Spleen (tissue), 11 donors: Measurements from ENCODE around the gene PCDHA7. TPM values are rescaled to one million over a fixed set of nuclear protein-coding genes. Genes with fewer than 3 reads are reported as not detected.
"Not testable (repeated sequence)": the region's sequence is repeated elsewhere in the genome, so short reads cannot be mapped to it uniquely, and the experiment has no call there.

Experiments used
- DNase-seq: peaks from one replicate; pipeline ENCODE4 v3.0.0-alpha.2; 2020
- H3K27ac ChIP-seq, 8 donors: fragments of 200-600 bp; sonication (generic) in 7 of 8; 1 replicate in 4 of 8; 2 replicates in 4 of 8; pipeline versions ENCODE4 v1.5.0 to v1.8.0; 2016 to 2021; ENCODE audit warnings: inconsistent platforms in 4 of 8, mild to moderate bottlenecking in 4 of 8, moderate library complexity in 1 of 8
- H3K27me3 ChIP-seq, 7 donors: fragments of 200-600 bp; sonication (generic) in 6 of 7; replicated peaks in 1 of 7; 1 replicate in 4 of 7; 2 replicates in 3 of 7; pipeline versions ENCODE4 v1.5.0 to v1.8.0; 2016 to 2021; ENCODE audit warnings: inconsistent platforms in 3 of 7, mild to moderate bottlenecking in 1 of 7
- H3K36me3 ChIP-seq, 6 donors: fragments of 200-600 bp; sonication (generic) in 5 of 6; 1 replicate in 4 of 6; 2 replicates in 2 of 6; pipeline versions ENCODE4 v1.5.0 to v1.8.0; 2016 to 2021; ENCODE audit warnings: inconsistent platforms in 2 of 6
- H3K4me1 ChIP-seq, 6 donors: fragments of 200-600 bp; sonication (generic) in 5 of 6; 1 replicate in 3 of 6; 2 replicates in 3 of 6; pipeline versions ENCODE4 v1.5.0 to v1.8.0; 2016 to 2021; ENCODE audit warnings: inconsistent platforms in 3 of 6
- H3K4me3 ChIP-seq, 8 donors: fragments of 200-600 bp; sonication (generic) in 7 of 8; 1 replicate in 4 of 8; 2 replicates in 4 of 8; pipeline versions ENCODE4 v1.5.0 to v1.8.0; 2016 to 2021; ENCODE audit warnings: inconsistent platforms in 4 of 8, mild to moderate bottlenecking in 4 of 8, moderate library complexity in 2 of 8
- H3K9me3 ChIP-seq, 8 donors: fragments of 200-600 bp; sonication (generic) in 7 of 8; 1 replicate in 4 of 8; 2 replicates in 4 of 8; pipeline versions ENCODE4 v1.5.0 to v1.8.0; 2016 to 2021; ENCODE audit warnings: inconsistent platforms in 4 of 8
- POLR2A ChIP-seq, 3 donors: fragments of 450-650 bp; IDR thresholded peaks; one replicate each; pipeline ENCODE4 v1.5.1; 2017; ENCODE audit warnings: antibody characterized with exemption in 3 of 3, mild to moderate bottlenecking in 1 of 3
- POLR2AphosphoS5 ChIP-seq, 3 donors: sonication (generic); formaldehyde crosslinking; IDR thresholded peaks; one replicate each; pipeline ENCODE4 v1.5.1; 2017; ENCODE audit warnings: antibody characterized with exemption in 3 of 3
- WGBS, 5 donors: extraction: QIAGEN DNeasy Blood & Tissue Kit in 3 of 5; methylation state at CpG; one replicate each; pipeline versions ENCODE4 v1.1.5 to v1.1.7; 2013 to 2018; 5-methylcytosine and 5-hydroxymethylcytosine counted together
- intact Hi-C: fragments of 100-400 bp; cut with DNase I; formaldehyde crosslinking; loops from one replicate; pipeline ENCODE4 v1.15.0; 2023; ENCODE audit warnings: low total_unique reads
- polyA plus RNA-seq, 3 donors: library from polyadenylated mRNA; stranded (reverse); fragments of 200-250 nt; gene quantifications; one replicate each; pipeline ENCODE4 v1.2.1, GENCODE V29; 2013
- total RNA-seq, 7 donors: library from RNA; depleted of rRNA in 3 of 7; stranded (reverse); fragments of >200 nt in 3 of 7; fragmentation: NEBNext Ultra II Directional in 4 of 7; extraction: Animal tissue kit (Norgen Biotek cat#: 25700) in 4 of 7; gene quantifications; one replicate each; pipeline versions ENCODE4 v1.1.0 to v1.2.1, GENCODE V29; 2016 to 2021
- TF ChIP-seq, protein P1 (sequence below), 11 experiments: fragments of 200-600 bp in 7 of 11; fragments of 450-650 bp in 4 of 11; sonication (generic) in 4 of 11; IDR thresholded peaks in 8 of 11; conservative IDR thresholded peaks in 3 of 11; 1 replicate in 7 of 11; 2 replicates in 4 of 11; pipeline versions ENCODE4 v1.4.0 to v1.8.0; 2016 to 2021; ENCODE audit warnings: antibody characterized with exemption in 11 of 11, inconsistent platforms in 4 of 11, mild to moderate bottlenecking in 1 of 11
- donor health status: healthy with polysubstance abuse.
- donor health status: DM: no; HTN: no; CAD: no; lungs with moderate emphysema.
- donor health status: DM: no; HTN: no; CAD: no.
- donor health status: Bipolar disorder and iron deficiency.
- donor health status: healthy.
- donor health status: DM: no; HTN: no; CAD: no.
- donor health status: DM: yes; HTN: yes; CAD: no.

Gene PCDHA7
- total and polyA plus RNA-seq, 10 donors = 0.03 to 0.72 (median 0.40) TPM; not detected in 2

DNA sequence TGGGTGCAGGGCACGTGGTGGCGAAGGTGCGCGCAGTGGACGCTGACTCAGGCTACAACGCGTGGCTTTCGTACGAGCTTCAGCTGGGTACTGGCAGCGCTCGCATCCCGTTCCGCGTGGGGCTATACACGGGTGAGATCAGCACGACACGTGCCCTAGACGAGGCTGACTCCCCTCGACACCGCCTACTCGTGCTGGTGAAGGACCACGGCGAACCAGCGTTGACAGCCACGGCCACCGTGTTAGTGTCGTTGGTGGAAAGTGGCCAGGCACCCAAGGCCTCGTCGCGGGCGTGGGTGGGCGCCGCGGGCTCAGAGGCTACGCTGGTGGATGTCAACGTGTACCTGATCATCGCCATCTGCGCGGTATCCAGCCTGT, 37.4 kb upstream of the PCDHA7 start:
- 53 to 75% (median 60%) methylated on average over 34 to 39 of the region's 39 CpGs for WGBS, 5 donors
- Histone ChIP-seq H3K36me3 (no peaks in the 10 kb centered on the region), H3K4me3 (no peak overlapping the region), H3K9me3 (peaks cover 2 to 99% (median 84%) of the 10 kb centered on the region in 8 donors), H3K27me3 (peaks cover 0 to 71% (median 0%) of the 10 kb centered on the region in 7 donors), H3K4me1 (no peaks in the 10 kb centered on the region), H3K27ac (no peak overlapping the region)
- no peak for DNase-seq
- TF ChIP-seq POLR2A (IDR thresholded peaks at IDR 0.05) (no peak), POLR2AphosphoS5 (IDR thresholded peaks at IDR 0.05) (no peak)
- TF ChIP-seq, protein P1, sequence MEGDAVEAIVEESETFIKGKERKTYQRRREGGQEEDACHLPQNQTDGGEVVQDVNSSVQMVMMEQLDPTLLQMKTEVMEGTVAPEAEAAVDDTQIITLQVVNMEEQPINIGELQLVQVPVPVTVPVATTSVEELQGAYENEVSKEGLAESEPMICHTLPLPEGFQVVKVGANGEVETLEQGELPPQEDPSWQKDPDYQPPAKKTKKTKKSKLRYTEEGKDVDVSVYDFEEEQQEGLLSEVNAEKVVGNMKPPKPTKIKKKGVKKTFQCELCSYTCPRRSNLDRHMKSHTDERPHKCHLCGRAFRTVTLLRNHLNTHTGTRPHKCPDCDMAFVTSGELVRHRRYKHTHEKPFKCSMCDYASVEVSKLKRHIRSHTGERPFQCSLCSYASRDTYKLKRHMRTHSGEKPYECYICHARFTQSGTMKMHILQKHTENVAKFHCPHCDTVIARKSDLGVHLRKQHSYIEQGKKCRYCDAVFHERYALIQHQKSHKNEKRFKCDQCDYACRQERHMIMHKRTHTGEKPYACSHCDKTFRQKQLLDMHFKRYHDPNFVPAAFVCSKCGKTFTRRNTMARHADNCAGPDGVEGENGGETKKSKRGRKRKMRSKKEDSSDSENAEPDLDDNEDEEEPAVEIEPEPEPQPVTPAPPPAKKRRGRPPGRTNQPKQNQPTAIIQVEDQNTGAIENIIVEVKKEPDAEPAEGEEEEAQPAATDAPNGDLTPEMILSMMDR (IDR thresholded peaks at IDR 0.05 in 8 of 11, conservative IDR thresholded peaks at IDR 0.05 in 3 of 11) = no peak
- intact Hi-C loops = no loop called here

DNA sequence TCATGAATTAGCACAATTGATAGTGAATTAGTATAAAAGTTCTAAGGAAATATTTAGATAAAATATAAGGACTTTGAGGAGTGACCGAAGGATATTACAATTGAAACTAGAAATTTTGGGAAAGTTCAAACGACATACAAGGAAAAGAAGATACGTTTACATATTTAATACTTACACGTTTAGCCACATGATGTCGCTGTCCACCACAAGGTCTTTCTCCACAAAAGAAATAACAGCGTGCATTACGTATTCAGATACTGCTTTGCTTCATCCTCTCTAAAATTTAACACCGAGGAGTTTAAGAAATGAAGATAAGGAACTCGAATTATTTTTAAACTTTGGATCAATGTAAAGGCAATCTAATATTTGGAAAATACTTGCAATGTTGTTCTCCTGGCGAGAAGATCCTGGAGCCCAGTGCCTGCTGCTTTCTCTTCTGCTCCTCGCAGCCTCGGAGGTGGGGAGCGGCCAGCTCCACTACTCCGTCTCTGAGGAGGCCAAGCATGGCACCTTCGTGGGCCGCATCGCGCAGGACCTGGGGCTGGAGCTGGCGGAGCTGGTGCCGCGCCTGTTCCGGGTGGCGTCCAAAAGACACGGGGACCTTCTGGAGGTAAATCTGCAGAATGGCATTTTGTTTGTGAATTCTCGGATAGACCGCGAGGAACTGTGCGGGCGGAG, 33.1 kb upstream of the PCDHA7 start, which contains the start of gene PCDHA3:
Gene PCDHA3, plus strand, starts transcription at position 242 of the 678 bp plus-strand sequence.
- Histone ChIP-seq H3K27ac (no peak within 1 kb of the TSS), H3K4me1 (no peaks in the 10 kb centered on the region), H3K4me3 (peak within 1 kb of the TSS in 2 of 8 donors; percentile 32 to 44), H3K36me3 (no peaks in the 10 kb centered on the region), H3K9me3 (peaks cover 2 to 95% (median 64%) of the 10 kb centered on the region in 8 donors), H3K27me3 (peaks cover 0 to 58% (median 0%) of the 10 kb centered on the region in 7 donors)
- intact Hi-C loops = no loop called here
- 20 to 30% (median 25%) methylated on average over 27 to 29 of the region's 29 CpGs for WGBS, 5 donors
- DNase-seq = no peak
- no peak for TF ChIP-seq POLR2AphosphoS5 (IDR thresholded peaks at IDR 0.05)
- TF ChIP-seq, protein P1 (IDR thresholded peaks at IDR 0.05 in 8 of 11, conservative IDR thresholded peaks at IDR 0.05 in 3 of 11) = peak in 1 of 11 experiments; percentile 12

DNA sequence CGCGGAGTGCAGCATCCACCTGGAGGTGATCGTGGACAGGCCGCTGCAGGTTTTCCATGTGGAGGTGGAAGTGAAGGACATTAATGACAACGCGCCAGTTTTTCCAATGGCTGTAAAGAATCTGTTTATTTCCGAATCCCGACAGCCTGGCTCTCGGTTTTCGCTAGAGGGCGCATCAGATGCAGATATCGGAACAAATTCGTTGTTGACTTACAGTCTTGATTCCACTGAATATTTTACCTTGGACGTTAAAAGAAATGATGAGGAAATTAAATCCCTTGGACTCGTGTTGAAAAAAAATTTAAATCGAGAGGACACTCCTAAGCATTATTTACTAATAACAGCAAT, 32.6 kb upstream of the PCDHA7 start:
- TF ChIP-seq POLR2A (IDR thresholded peaks at IDR 0.05) (no peak), POLR2AphosphoS5 (IDR thresholded peaks at IDR 0.05) (no peak)
- TF ChIP-seq, protein P1 (IDR thresholded peaks at IDR 0.05 in 8 of 11, conservative IDR thresholded peaks at IDR 0.05 in 3 of 11) = peak in 2 of 11 experiments; percentile 10 to 12
- H3K4me1 ChIP-seq = no peaks in the 10 kb centered on the region
- no peak for DNase-seq
- peaks cover 0 to 58% (median 0%) of the 10 kb centered on the region in 7 donors for H3K27me3 ChIP-seq
- 17 to 31% (median 20%) methylated on average over 16 of the region's 16 CpGs for WGBS, 5 donors
- H3K4me3 ChIP-seq = peak overlapping the region in 2 of 8 donors; percentile 32 to 44
- intact Hi-C loops = no loop called here
- no peaks in the 10 kb centered on the region for H3K36me3 ChIP-seq
- peaks cover 2 to 95% (median 64%) of the 10 kb centered on the region in 8 donors for H3K9me3 ChIP-seq
- no peak overlapping the region for H3K27ac ChIP-seq

DNA sequence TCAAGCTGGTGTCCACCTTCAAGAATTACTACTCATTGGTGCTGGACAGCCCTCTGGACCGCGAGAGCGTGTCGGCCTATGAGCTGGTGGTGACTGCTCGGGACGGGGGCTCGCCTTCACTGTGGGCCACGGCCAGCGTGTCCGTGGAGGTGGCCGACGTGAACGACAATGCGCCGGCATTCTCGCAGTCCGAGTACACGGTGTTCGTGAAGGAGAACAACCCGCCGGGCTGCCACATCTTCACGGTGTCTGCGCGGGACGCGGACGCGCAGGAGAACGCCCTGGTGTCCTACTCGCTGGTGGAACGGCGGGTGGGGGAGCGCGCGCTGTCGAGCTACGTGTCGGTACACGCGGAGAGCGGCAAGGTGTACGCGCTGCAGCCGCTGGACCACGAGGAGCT, 31.7 kb upstream of the PCDHA7 start:
- H3K27ac ChIP-seq, H3K4me1 ChIP-seq, H3K4me3 ChIP-seq, H3K36me3 ChIP-seq, intact Hi-C loops, DNase-seq: not testable (repeated sequence)
- Histone ChIP-seq H3K27me3 (peaks cover 0 to 58% (median 0%) of the 10 kb centered on the region in 7 donors), H3K9me3 (peaks cover 0 to 95% (median 64%) of the 10 kb centered on the region in 8 donors)
- WGBS, 5 donors = 49 to 78% (median 60%) methylated on average over 29 to 45 of the region's 45 CpGs
